Endodermal cell (in vitro differentiated cells): ENCODE measurements around the gene PSG1. TPM values are rescaled to one million over a fixed set of nuclear protein-coding genes. Genes with fewer than 3 reads are reported as not detected.
"Not testable (repeated sequence)": the region's sequence is repeated elsewhere in the genome, so short reads cannot be mapped to it uniquely, and the experiment has no call there.

Experiments used
- DNase-seq: peaks from one replicate; pipeline ENCODE4 v3.0.0-alpha.2; 2017
- H3K27ac ChIP-seq: 2 replicates; pipeline ENCODE4 v1.5.1; 2013; ENCODE audit warnings: mild to moderate bottlenecking, low read depth, low read length, moderate library complexity
- H3K27me3 ChIP-seq: 2 replicates; pipeline ENCODE4 v1.6.1; 2013; ENCODE audit warnings: mild to moderate bottlenecking, low read length, moderate library complexity; ENCODE audit not compliant: insufficient read depth, control insufficient read depth, poor library complexity, severe bottlenecking
- H3K36me3 ChIP-seq: 2 replicates; pipeline ENCODE4 v1.7.0; 2013; ENCODE audit warnings: mild to moderate bottlenecking, low read length, moderate library complexity; ENCODE audit not compliant: control insufficient read depth, insufficient read depth
- H3K4me1 ChIP-seq: one replicate; pipeline ENCODE4 v1.7.0; 2013; ENCODE audit warnings: low read length; ENCODE audit not compliant: control insufficient read depth, insufficient read depth
- H3K4me3 ChIP-seq: 2 replicates; pipeline ENCODE4 v1.5.1; 2013; ENCODE audit warnings: mild to moderate bottlenecking, low read length, moderate library complexity
- H3K9ac ChIP-seq: 2 replicates; pipeline ENCODE4 v1.6.1; 2013; ENCODE audit warnings: mild to moderate bottlenecking, low read length, moderate library complexity; ENCODE audit not compliant: poor library complexity, severe bottlenecking; ENCODE audit errors: extremely low read depth
- H3K9me3 ChIP-seq: 2 replicates; pipeline ENCODE4 v1.6.1; 2013; ENCODE audit warnings: mild to moderate bottlenecking, low read length, moderate library complexity; ENCODE audit not compliant: control insufficient read depth
- H3K27ac Mint-ChIP-seq: 2 replicates; pipeline ENCODE4 v1.8.0; 2020; ENCODE audit warnings: mixed read lengths
- H3K27me3 Mint-ChIP-seq: 2 replicates; pipeline ENCODE4 v1.8.0; 2021; ENCODE audit warnings: mild to moderate bottlenecking, mixed read lengths; ENCODE audit not compliant: insufficient read depth
- H3K36me3 Mint-ChIP-seq: 2 replicates; pipeline ENCODE4 v1.8.0; 2020; ENCODE audit warnings: low read depth, mixed read lengths
- H3K4me1 Mint-ChIP-seq: 2 replicates; pipeline ENCODE4 v1.8.0; 2020; ENCODE audit warnings: mixed read lengths
- H3K4me3 Mint-ChIP-seq: 2 replicates; pipeline ENCODE4 v1.8.0; 2020; ENCODE audit warnings: mild to moderate bottlenecking, moderate library complexity, mixed read lengths
- H3K9me3 Mint-ChIP-seq: 2 replicates; pipeline ENCODE4 v1.8.0; 2020; ENCODE audit warnings: mild to moderate bottlenecking, mixed read lengths
- WGBS, 2 experiments: methylation state at CpG; one replicate each; pipeline versions ENCODE4 v1.1.5 to v1.1.7; 2013; ENCODE audit warnings: missing lambda C conversion rate in 2 of 2, mixed read lengths in 1 of 2; ENCODE audit not compliant: insufficient coverage in 1 of 2, insufficient read length in 1 of 2; 5-methylcytosine and 5-hydroxymethylcytosine counted together
- total RNA-seq, 2 donors: library from RNA; stranded (reverse); fragmentation: NEBNext Ultra II Directional in 1 of 2; extraction: Animal tissue kit (Norgen Biotek cat#: 25700) in 1 of 2; gene quantifications; 2 replicates in 1 of 2; 3 replicates in 1 of 2; pipeline ENCODE4 v1.2.1, GENCODE V29; 2021
- TF ChIP-seq, protein P1 (sequence below): fragments of 200-600 bp; sonication (generic); conservative IDR thresholded peaks from 2 replicates; pipeline ENCODE4 v1.5.0; 2021; ENCODE audit warnings: antibody characterized with exemption, mild to moderate bottlenecking

PSG1 gene
- total RNA-seq, 2 donors from 2014 or later = not detected

GRCh38 chr19:42850981-42851717, 28.4 kb downstream of the PSG1 start:
- no peak overlapping the region for H3K27ac Mint-ChIP-seq
- H3K36me3 Mint-ChIP-seq = no peaks in the 10 kb centered on the region
- no peaks in the 10 kb centered on the region for H3K27me3 ChIP-seq
- H3K9ac ChIP-seq = no peak overlapping the region
- H3K36me3 ChIP-seq = no peaks in the 10 kb centered on the region
- no peak for DNase-seq
- no peaks in the 10 kb centered on the region for H3K9me3 ChIP-seq
- whole genome bisulfite sequencing, 2 experiments = 65 to 74% methylated on average over 5 to 6 of the region's 6 CpGs
- H3K4me3 Mint-ChIP-seq = no peak overlapping the region
- H3K27ac ChIP-seq = no peak overlapping the region
- H3K9me3 Mint-ChIP-seq = peaks cover 91% of the 10 kb centered on the region
- H3K27me3 Mint-ChIP-seq = no peaks in the 10 kb centered on the region
- no peaks in the 10 kb centered on the region for H3K4me1 Mint-ChIP-seq
- H3K4me1 ChIP-seq = no peaks in the 10 kb centered on the region
- no peak overlapping the region for H3K4me3 ChIP-seq
- TF ChIP-seq, protein P1, sequence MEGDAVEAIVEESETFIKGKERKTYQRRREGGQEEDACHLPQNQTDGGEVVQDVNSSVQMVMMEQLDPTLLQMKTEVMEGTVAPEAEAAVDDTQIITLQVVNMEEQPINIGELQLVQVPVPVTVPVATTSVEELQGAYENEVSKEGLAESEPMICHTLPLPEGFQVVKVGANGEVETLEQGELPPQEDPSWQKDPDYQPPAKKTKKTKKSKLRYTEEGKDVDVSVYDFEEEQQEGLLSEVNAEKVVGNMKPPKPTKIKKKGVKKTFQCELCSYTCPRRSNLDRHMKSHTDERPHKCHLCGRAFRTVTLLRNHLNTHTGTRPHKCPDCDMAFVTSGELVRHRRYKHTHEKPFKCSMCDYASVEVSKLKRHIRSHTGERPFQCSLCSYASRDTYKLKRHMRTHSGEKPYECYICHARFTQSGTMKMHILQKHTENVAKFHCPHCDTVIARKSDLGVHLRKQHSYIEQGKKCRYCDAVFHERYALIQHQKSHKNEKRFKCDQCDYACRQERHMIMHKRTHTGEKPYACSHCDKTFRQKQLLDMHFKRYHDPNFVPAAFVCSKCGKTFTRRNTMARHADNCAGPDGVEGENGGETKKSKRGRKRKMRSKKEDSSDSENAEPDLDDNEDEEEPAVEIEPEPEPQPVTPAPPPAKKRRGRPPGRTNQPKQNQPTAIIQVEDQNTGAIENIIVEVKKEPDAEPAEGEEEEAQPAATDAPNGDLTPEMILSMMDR = no peak

DNA sequence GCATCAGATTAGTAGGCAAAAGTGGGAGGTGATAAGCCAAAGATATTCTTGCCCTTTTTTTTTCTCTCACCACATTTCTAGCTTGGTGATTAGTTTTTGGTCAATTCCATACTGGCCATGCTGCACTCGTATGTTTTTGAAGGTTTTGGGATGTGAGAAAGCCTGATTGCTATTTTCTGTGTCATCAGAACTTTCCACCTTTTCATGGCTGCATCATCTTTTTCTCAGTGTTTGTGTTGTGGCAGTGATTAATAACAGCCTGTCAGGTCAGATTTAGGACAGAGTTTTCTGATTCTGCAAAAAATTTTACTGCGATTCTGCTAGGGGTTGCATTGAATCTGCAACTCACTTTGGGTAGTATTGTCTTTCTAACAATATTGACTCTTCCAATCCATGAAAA, 32.9 kb downstream of the PSG1 start:
- DNase-seq = no peak
- Mint-ChIP-seq H3K36me3 (no peaks in the 10 kb centered on the region), H3K9me3 (peaks cover 91% of the 10 kb centered on the region), H3K27ac (no peak overlapping the region), H3K27me3 (no peaks in the 10 kb centered on the region), H3K4me1 (no peaks in the 10 kb centered on the region), H3K4me3 (no peak overlapping the region)
- no peaks in the 10 kb centered on the region for H3K4me1 ChIP-seq
- no peak overlapping the region for H3K9ac ChIP-seq
- H3K27ac ChIP-seq = no peak overlapping the region
- no peaks in the 10 kb centered on the region for H3K36me3 ChIP-seq
- H3K27me3 ChIP-seq = no peaks in the 10 kb centered on the region
- TF ChIP-seq, protein P1 = no peak
- WGBS, 2 experiments = 92 to 100% methylated on average over 1 to 2 of the region's 2 CpGs
- no peaks in the 10 kb centered on the region for H3K9me3 ChIP-seq
- H3K4me3 ChIP-seq = no peak overlapping the region

DNA sequence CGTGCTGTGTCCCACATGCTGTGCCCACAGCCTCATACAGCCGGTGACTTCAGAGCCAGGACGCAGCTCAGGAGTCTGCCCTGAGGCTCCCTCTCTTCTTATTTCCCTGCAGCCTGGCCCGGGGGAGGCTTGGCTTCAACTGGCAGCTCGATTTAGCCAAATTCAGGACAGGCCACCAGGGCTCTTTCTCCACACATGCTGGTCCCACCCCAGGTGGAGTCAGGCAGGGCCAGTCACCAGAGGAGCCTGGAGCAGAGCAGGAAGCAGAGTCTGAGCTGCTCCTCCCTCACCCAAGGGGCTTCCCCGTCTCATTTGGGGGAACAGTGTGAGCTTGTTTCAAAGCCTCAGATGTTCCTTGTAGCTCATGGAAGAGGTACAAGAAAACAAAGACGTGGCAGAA, 35.9 kb downstream of the PSG1 start:
- peaks cover 89% of the 10 kb centered on the region for H3K9me3 Mint-ChIP-seq
- H3K4me3 Mint-ChIP-seq, H3K27ac ChIP-seq, H3K4me3 ChIP-seq, H3K4me1 ChIP-seq, DNase-seq, H3K27me3 Mint-ChIP-seq, H3K27me3 ChIP-seq, H3K9me3 ChIP-seq, H3K27ac Mint-ChIP-seq, H3K36me3 ChIP-seq, H3K4me1 Mint-ChIP-seq, H3K9ac ChIP-seq, H3K36me3 Mint-ChIP-seq: not testable (repeated sequence)
- 75 to 100% methylated on average over 1 to 5 of the region's 7 CpGs for whole genome bisulfite sequencing, 2 experiments

GRCh38 chr19:42832746-42833442, 46.6 kb downstream of the PSG1 start:
- not testable (repeated sequence) for H3K9ac ChIP-seq, H3K27me3 ChIP-seq, H3K4me1 ChIP-seq, H3K4me3 ChIP-seq, H3K36me3 Mint-ChIP-seq, H3K4me3 Mint-ChIP-seq, H3K9me3 ChIP-seq, DNase-seq, H3K4me1 Mint-ChIP-seq, H3K36me3 ChIP-seq, H3K27ac Mint-ChIP-seq, H3K27ac ChIP-seq, H3K27me3 Mint-ChIP-seq
- H3K9me3 Mint-ChIP-seq = peaks cover 83% of the 10 kb centered on the region
- WGBS, 2 experiments = 88 to 93% methylated on average over 5 to 9 of the region's 9 CpGs

DNA sequence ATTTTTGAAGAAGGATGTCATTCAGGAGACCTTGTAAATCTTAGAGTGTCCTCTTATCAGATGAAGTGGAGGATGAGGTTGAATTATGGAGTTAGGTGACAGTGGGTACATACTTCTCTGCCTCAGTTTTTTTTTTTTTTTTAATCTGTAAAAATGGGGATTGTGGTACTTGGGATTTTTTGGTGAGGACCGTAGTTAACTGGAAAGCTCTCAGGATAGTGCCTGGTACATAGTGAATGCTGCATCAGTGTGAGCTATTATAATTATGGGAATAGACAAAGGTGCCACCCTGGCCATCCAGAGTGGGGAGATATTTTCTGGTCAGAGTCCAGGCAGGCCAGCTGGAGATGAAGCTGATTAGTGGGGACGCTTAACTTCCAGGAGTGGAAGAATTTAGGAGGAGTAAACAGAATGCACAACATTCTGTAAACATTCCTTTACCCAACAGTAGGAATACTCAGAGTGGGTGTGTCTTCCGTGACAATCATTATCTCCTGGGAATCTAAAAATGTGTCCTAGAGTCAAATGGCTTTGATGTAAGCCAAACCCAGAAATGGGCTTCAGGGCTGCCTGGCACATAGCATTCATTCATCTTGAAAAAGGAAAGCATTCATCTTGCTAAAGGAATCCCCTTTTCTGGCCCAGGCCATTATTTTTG, 47.4 kb downstream of the PSG1 start:
- H3K4me3 ChIP-seq, H3K9me3 ChIP-seq, DNase-seq, H3K4me3 Mint-ChIP-seq, H3K9ac ChIP-seq, H3K36me3 ChIP-seq, H3K4me1 Mint-ChIP-seq, H3K27ac Mint-ChIP-seq, H3K4me1 ChIP-seq, H3K27ac ChIP-seq, H3K36me3 Mint-ChIP-seq, H3K27me3 Mint-ChIP-seq, H3K27me3 ChIP-seq: not testable (repeated sequence)
- H3K9me3 Mint-ChIP-seq = peaks cover 88% of the 10 kb centered on the region
- 74 to 100% methylated on average over 1 to 3 of the region's 3 CpGs for WGBS, 2 experiments
